ENCODE data around the gene LCP1. TPM values are rescaled to one million over a fixed set of nuclear protein-coding genes. Genes with fewer than 3 reads are reported as not detected.

Gene LCP1
- total and polyA plus RNA-seq, 12 donors: 17.3 to 109 (median 59.8) TPM

DNA sequence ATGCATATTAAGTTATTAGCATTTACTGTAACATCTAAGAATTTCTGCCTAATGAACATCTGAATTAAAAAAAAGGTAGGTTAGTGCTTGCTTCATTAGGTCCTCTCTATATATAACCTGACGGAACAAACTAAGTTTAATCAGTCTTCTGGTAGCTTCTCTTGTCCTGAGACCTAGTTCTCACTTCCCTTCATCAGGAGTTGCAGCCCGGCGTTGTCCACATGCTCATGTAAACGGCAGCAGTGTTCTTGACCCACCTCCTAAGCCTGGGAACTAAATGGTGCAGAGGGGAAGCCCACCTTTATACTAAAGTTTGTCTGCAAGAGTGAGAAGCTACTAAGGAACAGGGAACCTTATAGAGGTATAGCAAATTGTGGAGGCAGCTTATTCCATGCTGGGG is 45.3 kb downstream of the LCP1 start:
- no peaks in the 10 kb centered on the region for H3K36me3 ChIP-seq (replicated peaks in 1 of 2)
- DNase-seq: no peak
- H3K27ac ChIP-seq: no peak overlapping the region
- H3K27me3 ChIP-seq: no peaks in the 10 kb centered on the region
- H3K4me3 ChIP-seq: no peak overlapping the region
- intact Hi-C loops (cut with DNase I): no loop called here
- WGBS, 4 donors: 83 to 91% (median 87%) methylated on average over 4 of the region's 4 CpGs
- no peaks in the 10 kb centered on the region for H3K9me3 ChIP-seq (replicated peaks in 1 of 3)
- H3K4me1 ChIP-seq (replicated peaks in 1 of 2): peaks cover 7 to 11% of the 10 kb centered on the region in 2 donors
- TF ChIP-seq, protein P1, sequence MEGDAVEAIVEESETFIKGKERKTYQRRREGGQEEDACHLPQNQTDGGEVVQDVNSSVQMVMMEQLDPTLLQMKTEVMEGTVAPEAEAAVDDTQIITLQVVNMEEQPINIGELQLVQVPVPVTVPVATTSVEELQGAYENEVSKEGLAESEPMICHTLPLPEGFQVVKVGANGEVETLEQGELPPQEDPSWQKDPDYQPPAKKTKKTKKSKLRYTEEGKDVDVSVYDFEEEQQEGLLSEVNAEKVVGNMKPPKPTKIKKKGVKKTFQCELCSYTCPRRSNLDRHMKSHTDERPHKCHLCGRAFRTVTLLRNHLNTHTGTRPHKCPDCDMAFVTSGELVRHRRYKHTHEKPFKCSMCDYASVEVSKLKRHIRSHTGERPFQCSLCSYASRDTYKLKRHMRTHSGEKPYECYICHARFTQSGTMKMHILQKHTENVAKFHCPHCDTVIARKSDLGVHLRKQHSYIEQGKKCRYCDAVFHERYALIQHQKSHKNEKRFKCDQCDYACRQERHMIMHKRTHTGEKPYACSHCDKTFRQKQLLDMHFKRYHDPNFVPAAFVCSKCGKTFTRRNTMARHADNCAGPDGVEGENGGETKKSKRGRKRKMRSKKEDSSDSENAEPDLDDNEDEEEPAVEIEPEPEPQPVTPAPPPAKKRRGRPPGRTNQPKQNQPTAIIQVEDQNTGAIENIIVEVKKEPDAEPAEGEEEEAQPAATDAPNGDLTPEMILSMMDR (IDR thresholded peaks at IDR 0.05): no peak
- no peak for TF ChIP-seq POLR2A (IDR thresholded peaks at IDR 0.05)

DNA sequence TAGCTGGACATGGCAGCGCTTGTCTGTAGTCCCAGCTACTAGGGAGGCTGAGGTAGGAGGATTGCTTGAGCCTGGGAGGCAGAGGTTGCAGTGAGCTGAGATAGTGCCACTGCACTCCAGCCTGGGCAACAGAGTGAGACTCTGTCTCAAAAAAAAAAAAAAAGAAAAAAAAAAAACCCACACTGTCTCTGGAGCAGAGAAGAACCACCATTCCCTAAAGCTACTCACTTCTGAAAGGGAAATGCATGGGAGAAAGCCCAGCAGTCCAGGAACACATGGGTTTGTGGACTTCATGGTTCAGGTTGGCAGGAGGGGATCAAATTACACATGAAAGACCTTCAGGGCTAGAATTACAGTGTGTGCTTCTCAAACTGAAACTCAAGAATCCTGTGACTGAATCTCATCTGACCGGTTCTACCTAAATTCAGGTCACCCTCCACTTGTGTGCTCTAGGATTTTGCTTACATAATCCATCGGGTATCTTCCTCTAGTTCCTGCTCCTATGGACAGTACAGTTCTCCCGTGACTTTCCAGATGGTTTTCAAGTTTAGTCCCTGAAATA is 46.9 kb downstream of the LCP1 start:
- TF ChIP-seq, protein P1 (IDR thresholded peaks at IDR 0.05): no peak
- peak in 1 of 2 donors; percentile 23 for TF ChIP-seq POLR2A (IDR thresholded peaks at IDR 0.05)
- Histone ChIP-seq H3K9me3 (replicated peaks in 1 of 3) (no peaks in the 10 kb centered on the region), H3K27me3 (no peaks in the 10 kb centered on the region), H3K27ac (no peak overlapping the region), H3K4me1 (replicated peaks in 1 of 2) (peaks cover under 1 to 4% of the 10 kb centered on the region in 2 donors), H3K4me3 (no peak overlapping the region), H3K36me3 (replicated peaks in 1 of 2) (no peaks in the 10 kb centered on the region)
- 39 to 59% (median 56%) methylated on average over 4 of the region's 4 CpGs for WGBS, 4 donors
- intact Hi-C loops (cut with DNase I): no loop called here
- peak in 3 of 7 donors; percentile 21 to 44 (median 22) for DNase-seq

DNA sequence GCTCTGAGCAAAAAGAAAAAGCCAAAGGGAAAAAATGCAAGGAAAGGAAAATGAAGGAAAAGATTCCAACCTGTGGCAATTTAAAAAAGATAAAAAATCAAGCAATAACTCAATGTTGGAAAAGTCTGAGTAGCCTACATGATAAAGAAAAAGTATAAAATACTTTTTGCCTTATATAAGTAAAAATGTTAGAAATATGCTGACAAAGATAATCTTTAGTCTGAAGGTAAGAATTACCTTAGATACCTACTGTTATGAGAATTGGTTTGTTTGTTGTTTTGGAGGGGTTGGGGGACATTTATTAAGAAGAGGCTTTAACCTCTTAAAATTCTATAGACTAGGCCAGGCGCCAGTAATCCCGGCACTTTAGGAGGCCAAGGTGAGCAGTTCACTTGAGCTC is 47.5 kb downstream of the LCP1 start:
- Histone ChIP-seq H3K4me3 (no peak overlapping the region), H3K27ac (no peak overlapping the region), H3K4me1 (replicated peaks in 1 of 2) (no peaks in the 10 kb centered on the region), H3K36me3 (replicated peaks in 1 of 2) (no peaks in the 10 kb centered on the region), H3K27me3 (no peaks in the 10 kb centered on the region), H3K9me3 (replicated peaks in 1 of 3) (no peaks in the 10 kb centered on the region)
- WGBS, 4 donors: 67 to 86% (median 80%) methylated on average over 2 of the region's 2 CpGs
- no peak for DNase-seq
- TF ChIP-seq POLR2A (IDR thresholded peaks at IDR 0.05): no peak
- TF ChIP-seq, protein P1 (IDR thresholded peaks at IDR 0.05): no peak
- intact Hi-C loops (cut with DNase I): no loop called here

DNA sequence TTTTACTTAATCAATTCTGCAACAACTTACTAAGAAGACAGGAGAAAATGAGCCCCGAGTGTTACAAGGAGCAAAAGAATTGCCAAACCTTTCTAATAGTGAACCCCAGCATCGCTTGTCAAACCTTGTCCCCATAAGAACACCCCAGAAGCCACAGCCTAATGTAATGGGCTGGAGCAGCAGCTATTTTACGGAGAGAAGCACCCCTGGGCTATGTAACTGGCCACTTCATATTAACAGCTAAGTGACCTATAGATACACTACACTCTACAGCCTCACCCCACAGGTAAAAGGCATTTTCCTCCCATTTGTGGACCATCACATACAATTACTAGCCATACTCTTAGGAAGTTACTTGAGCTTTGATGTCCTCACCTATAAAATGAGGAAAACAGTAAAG is 49.9 kb downstream of the LCP1 start:
- TF ChIP-seq, protein P1 (IDR thresholded peaks at IDR 0.05): no peak
- TF ChIP-seq POLR2A (IDR thresholded peaks at IDR 0.05): no peak
- Histone ChIP-seq H3K9me3 (replicated peaks in 1 of 3) (no peaks in the 10 kb centered on the region), H3K36me3 (replicated peaks in 1 of 2) (no peaks in the 10 kb centered on the region), H3K27me3 (no peaks in the 10 kb centered on the region), H3K27ac (no peak overlapping the region), H3K4me1 (replicated peaks in 1 of 2) (no peaks in the 10 kb centered on the region), H3K4me3 (no peak overlapping the region)
- 90 to 96% (median 91%) methylated on average over 3 of the region's 3 CpGs for WGBS, 4 donors
- no peak for DNase-seq
- intact Hi-C loops (cut with DNase I): no loop called here
